Thyroid gland (tissue), 4 donors: Measurements from ENCODE around the gene ACKR1. TPM values are rescaled to one million over a fixed set of nuclear protein-coding genes. Genes with fewer than 3 reads are reported as not detected.

Source experiments
- DNase-seq, 2 donors: peaks; one replicate each; pipeline ENCODE4 v3.0.0-alpha.2; 2019
- H3K27ac ChIP-seq, 3 donors: fragments of 200-600 bp; sonication (generic); 1 replicate in 2 of 3; 2 replicates in 1 of 3; pipeline ENCODE4 v1.5.1; 2016 to 2019; ENCODE audit warnings: mild to moderate bottlenecking in 1 of 3, moderate library complexity in 1 of 3
- H3K27me3 ChIP-seq: fragments of 200-600 bp; sonication (generic); one replicate; pipeline ENCODE4 v1.5.1; 2019
- H3K36me3 ChIP-seq, 2 donors: fragments of 200-600 bp; sonication (generic); one replicate each; pipeline ENCODE4 v1.5.1; 2016 to 2019
- H3K4me1 ChIP-seq, 2 donors: fragments of 200-600 bp; sonication (generic); one replicate each; pipeline ENCODE4 v1.5.1; 2017 to 2019
- H3K4me3 ChIP-seq, 3 donors: fragments of 200-600 bp; sonication (generic); replicated peaks in 1 of 3; 1 replicate in 2 of 3; 2 replicates in 1 of 3; pipeline ENCODE4 v1.5.1; 2016; ENCODE audit warnings: mild to moderate bottlenecking in 1 of 3
- H3K9me3 ChIP-seq: fragments of 200-600 bp; sonication (generic); one replicate; pipeline ENCODE4 v1.5.1; 2017
- CTCF ChIP-seq, 6 experiments: fragments of 200-600 bp in 3 of 6; fragments of 450-650 bp in 3 of 6; sonication (generic) in 3 of 6; IDR thresholded peaks; one replicate each; pipeline ENCODE4 v1.5.1; 2016 to 2019; ENCODE audit warnings: antibody characterized with exemption in 6 of 6, mild to moderate bottlenecking in 2 of 6, inconsistent platforms in 1 of 6, moderate library complexity in 1 of 6
- POLR2A ChIP-seq, 2 donors: fragments of 450-650 bp; IDR thresholded peaks; one replicate each; pipeline ENCODE4 v1.6.1; 2017; ENCODE audit warnings: antibody characterized with exemption in 2 of 2, mild to moderate bottlenecking in 2 of 2, moderate library complexity in 1 of 2
- WGBS, 2 donors: methylation state at CpG; one replicate each; pipeline ENCODE4 v1.1.5; 2017; 5-methylcytosine and 5-hydroxymethylcytosine counted together
- intact Hi-C: fragments of 100-400 bp; cut with DNase I; formaldehyde crosslinking; loops from one replicate; pipeline ENCODE4 v1.15.1; 2023
- total RNA-seq, 4 donors: library from RNA; depleted of rRNA; stranded (reverse); fragments of >200 nt; gene quantifications; one replicate each; pipeline ENCODE4 v1.2.3, GENCODE V29; 2016

ACKR1 gene
- total RNA-seq, 4 donors from 2014 or later, result 13.3 to 37.4 (median 24.1) TPM

GRCh38 chr1:159205225-159205624 lies 550 bp downstream of the ACKR1 start:
- no peak overlapping the region for H3K27ac ChIP-seq
- H3K4me3 ChIP-seq, result no peak overlapping the region
- H3K27me3 ChIP-seq, result no peaks in the 10 kb centered on the region

GRCh38 chr1:159206110-159206509 lies 1.4 kb downstream of the ACKR1 start:
- Histone ChIP-seq H3K36me3 (no peaks in the 10 kb centered on the region), H3K27ac (no peak overlapping the region), H3K9me3 (no peaks in the 10 kb centered on the region), H3K27me3 (no peaks in the 10 kb centered on the region), H3K4me3 (peak overlapping the region in 1 of 3 donors; percentile 9), H3K4me1 (peaks cover 0 to 5% of the 10 kb centered on the region in 2 donors)
- no peak for DNase-seq
- intact Hi-C loops, result no loop called here
- WGBS, 2 donors, result 92 to 93% methylated on average over 4 of the region's 4 CpGs
- TF ChIP-seq CTCF (IDR thresholded peaks at IDR 0.05), result no peak
- no peak for TF ChIP-seq POLR2A (IDR thresholded peaks at IDR 0.05)

More at GRCh38 chr1:159205225-159205624, 550 bp downstream of the ACKR1 start:
- TF ChIP-seq CTCF (IDR thresholded peaks at IDR 0.05) (no peak), POLR2A (IDR thresholded peaks at IDR 0.05) (no peak)
- no peaks in the 10 kb centered on the region for H3K9me3 ChIP-seq
- H3K4me1 ChIP-seq, result no peaks in the 10 kb centered on the region
- intact Hi-C loops, result no loop called here
- no peaks in the 10 kb centered on the region for H3K36me3 ChIP-seq
- 54 to 59% methylated on average over 6 of the region's 6 CpGs for WGBS, 2 donors
- no peak for DNase-seq

GRCh38 chr1:159207080-159207479 lies 2.4 kb downstream of the ACKR1 start:
- no peak overlapping the region for H3K4me3 ChIP-seq
- TF ChIP-seq CTCF (IDR thresholded peaks at IDR 0.05) (no peak), POLR2A (IDR thresholded peaks at IDR 0.05) (no peak)
- intact Hi-C loops, result no loop called here

GRCh38 chr1:159207774-159208173 lies 3.1 kb downstream of the ACKR1 start:
- no peaks in the 10 kb centered on the region for H3K27me3 ChIP-seq
- no peak for DNase-seq
- no peak overlapping the region for H3K4me3 ChIP-seq
- H3K4me1 ChIP-seq, result peaks cover 0 to 9% of the 10 kb centered on the region in 2 donors
- no peak overlapping the region for H3K27ac ChIP-seq
- TF ChIP-seq POLR2A (IDR thresholded peaks at IDR 0.05), result no peak
- no peak for TF ChIP-seq CTCF (IDR thresholded peaks at IDR 0.05)
- intact Hi-C loops, result no loop called here
- no peaks in the 10 kb centered on the region for H3K36me3 ChIP-seq
- 25 to 31% methylated on average over 8 of the region's 8 CpGs for WGBS, 2 donors
- H3K9me3 ChIP-seq, result no peaks in the 10 kb centered on the region

More at GRCh38 chr1:159207080-159207479, 2.4 kb downstream of the ACKR1 start:
- Histone ChIP-seq H3K9me3 (no peaks in the 10 kb centered on the region), H3K36me3 (no peaks in the 10 kb centered on the region), H3K27me3 (no peaks in the 10 kb centered on the region), H3K4me1 (peaks cover 0 to 9% of the 10 kb centered on the region in 2 donors), H3K27ac (no peak overlapping the region)
- no peak for DNase-seq
- 81 to 95% methylated on average over 5 of the region's 5 CpGs for whole genome bisulfite sequencing, 2 donors

GRCh38 chr1:159208175-159208825 lies 3.6 kb downstream of the ACKR1 start:
- WGBS, 2 donors, result 8 to 15% methylated on average over 7 of the region's 7 CpGs
- Histone ChIP-seq H3K4me3 (no peak overlapping the region), H3K27ac (no peak overlapping the region), H3K27me3 (no peaks in the 10 kb centered on the region), H3K4me1 (peaks cover 0 to 9% of the 10 kb centered on the region in 2 donors), H3K9me3 (no peaks in the 10 kb centered on the region), H3K36me3 (no peaks in the 10 kb centered on the region)
- intact Hi-C loops, result no loop called here
- no peak for DNase-seq
- TF ChIP-seq POLR2A (IDR thresholded peaks at IDR 0.05) (no peak), CTCF (IDR thresholded peaks at IDR 0.05) (no peak)
